NCI-H1092 (cell line): ENCODE results near the gene MAGI3.
"Not testable (repeated sequence)": the region's sequence is repeated elsewhere in the genome, so short reads cannot be mapped to it uniquely, and the experiment has no call there.

Experiments
- DNase-seq: peaks from one replicate; lab custom pipeline; 2025; lab: John Stamatoyannopoulos, UW

The MAGI3 gene

DNA sequence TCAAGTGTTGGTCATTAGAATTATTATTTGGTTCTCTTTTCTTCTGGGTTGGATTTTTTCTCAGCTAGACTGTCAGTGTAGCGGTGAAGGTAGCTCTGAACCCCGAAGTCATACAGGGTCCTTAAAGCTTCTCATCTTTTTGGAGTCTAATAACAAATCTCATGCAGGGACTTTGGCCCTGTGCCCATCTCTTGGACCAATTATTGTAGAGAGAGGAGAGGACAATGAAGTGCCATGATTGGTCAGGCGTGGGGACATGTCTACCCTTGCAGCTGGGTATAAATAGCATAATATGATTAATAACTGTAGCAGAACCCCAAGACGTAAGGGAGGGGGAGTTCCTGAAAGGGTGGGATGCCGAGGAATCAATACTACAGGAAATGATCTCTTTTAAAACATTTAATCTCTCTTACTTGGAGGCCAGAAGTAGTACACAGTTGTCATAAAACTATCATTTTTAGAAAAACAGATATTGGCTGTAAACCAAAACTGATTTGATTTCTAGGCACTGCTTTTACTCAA, 8.8 kb downstream of the MAGI3 start:
- no peak for DNase-seq

DNA sequence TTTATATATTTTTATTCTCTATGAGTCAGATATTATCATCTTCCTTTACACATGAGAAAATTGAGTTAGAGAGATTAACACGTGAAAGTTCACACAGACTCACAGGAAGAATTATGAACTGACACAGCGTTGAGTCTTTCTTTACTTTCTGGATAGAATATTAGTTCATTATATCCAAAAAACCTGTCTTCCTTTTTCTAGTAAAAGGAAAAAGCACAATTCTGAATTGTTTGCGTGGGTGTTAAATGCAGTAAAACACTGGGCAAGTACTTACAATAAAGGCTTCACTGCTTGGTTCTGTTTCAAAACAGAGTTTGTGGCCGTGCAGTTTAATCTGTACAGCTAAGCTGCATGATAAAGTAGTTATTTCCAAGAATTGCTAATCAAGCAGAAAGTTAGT, 10.8 kb downstream of the MAGI3 start:
- no peak for DNase-seq

- no peak for DNase-seq
Measured at GRCh38 chr1:113401728-113402127, 11.4 kb downstream of the MAGI3 start.

DNA sequence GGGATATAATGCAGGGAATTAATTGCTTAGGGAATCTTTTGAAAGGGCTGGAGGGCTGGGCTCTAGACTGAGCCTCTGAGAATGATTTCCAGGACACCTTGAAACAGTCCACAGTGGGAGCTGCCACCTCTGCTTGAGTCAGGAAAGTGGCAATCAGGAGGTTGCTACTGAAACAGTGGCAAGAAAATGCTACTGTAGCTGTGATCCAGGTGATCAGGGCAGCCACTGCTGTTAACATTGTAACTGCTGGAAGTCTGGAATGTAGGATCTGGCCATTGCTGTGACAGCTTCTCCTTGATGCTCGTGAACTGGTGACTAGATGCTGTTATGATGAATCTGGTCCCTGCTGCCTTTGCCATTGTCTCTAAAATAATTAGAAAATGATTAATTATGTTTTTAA, 12.8 kb downstream of the MAGI3 start:
- DNase-seq: no peak

GRCh38 chr1:113405573-113405972, 15.3 kb downstream of the MAGI3 start:
- DNase-seq: no peak

GRCh38 chr1:113406149-113406548, 15.8 kb downstream of the MAGI3 start:
- DNase-seq: not testable (repeated sequence)

DNA sequence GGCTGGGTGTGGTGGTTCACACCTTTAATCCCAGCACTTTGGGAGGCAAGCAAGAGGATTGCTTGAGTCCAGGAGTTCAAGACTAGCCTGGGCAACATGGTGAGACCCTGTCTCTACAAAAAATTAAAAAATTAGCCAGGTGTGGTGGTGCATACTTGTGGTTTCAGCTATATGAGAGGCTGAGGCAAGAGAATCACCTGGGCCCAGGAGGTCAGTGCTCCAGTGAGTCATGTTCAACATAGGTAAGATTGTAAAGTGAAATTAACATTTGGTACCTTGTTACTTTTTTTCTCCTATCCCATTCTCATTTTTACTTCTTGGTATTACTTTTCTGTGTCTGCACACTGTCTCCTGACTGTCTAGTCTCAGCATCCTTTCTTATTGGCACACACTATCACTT, 19.0 kb downstream of the MAGI3 start:
- no peak for DNase-seq

DNA sequence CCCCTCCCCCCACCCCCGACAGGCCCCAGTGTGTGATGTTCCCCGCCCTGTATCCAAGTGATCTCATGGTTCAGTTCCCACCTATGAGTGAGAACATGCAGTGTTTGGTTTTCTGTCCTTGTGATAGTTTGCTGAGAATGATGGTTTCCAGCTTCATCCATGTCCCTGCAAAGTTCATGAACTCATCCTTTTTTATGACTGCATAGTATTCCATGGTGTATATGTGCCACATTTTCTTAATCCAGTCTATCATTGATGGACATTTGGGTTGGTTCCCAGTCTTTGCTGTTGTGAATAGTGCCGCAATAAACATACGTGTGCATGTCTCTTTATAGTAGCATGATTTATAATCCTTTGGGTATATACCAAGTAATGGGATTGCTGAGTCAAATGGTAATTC, 21.7 kb downstream of the MAGI3 start:
- DNase-seq: not testable (repeated sequence)

DNA sequence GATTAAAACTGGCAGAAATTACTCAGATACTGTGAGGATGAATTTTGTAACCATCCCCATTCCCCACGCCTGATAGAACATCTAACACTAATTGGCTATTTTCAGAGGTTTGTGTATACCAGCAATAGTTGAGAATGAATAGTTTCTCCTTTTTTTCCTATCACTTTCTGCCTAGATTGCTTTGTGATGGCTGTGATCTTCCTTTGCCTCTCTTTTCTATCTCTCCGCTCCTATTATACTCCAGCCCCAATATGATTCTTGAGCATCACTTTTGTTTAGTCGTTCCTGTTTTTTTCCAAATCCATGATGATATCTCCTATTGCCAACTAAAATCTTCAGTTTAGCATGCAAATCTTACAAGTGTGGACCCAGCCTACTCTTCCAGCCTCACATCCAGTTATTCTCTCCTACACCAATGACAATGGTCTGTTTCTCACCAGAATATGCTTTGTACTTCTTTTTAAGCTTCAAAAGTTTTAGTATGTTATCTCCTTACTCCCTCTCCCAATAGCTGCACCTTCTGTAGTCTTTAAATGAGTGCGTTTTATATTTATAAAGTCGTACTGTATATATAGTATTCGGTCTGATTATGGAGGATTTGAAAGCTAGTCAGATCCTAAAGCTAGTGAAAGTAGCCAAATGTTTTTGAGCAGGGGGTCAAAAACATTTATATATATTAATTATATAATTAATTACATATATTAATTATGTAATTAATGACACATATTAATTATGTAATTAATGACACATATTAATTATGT, 25.2 kb downstream of the MAGI3 start:
- no peak for DNase-seq

- DNase-seq: not testable (repeated sequence)
Measured at GRCh38 chr1:113416071-113416470, 25.8 kb downstream of the MAGI3 start.

- DNase-seq: no peak
Measured at GRCh38 chr1:113416496-113416895, 26.2 kb downstream of the MAGI3 start.

DNA sequence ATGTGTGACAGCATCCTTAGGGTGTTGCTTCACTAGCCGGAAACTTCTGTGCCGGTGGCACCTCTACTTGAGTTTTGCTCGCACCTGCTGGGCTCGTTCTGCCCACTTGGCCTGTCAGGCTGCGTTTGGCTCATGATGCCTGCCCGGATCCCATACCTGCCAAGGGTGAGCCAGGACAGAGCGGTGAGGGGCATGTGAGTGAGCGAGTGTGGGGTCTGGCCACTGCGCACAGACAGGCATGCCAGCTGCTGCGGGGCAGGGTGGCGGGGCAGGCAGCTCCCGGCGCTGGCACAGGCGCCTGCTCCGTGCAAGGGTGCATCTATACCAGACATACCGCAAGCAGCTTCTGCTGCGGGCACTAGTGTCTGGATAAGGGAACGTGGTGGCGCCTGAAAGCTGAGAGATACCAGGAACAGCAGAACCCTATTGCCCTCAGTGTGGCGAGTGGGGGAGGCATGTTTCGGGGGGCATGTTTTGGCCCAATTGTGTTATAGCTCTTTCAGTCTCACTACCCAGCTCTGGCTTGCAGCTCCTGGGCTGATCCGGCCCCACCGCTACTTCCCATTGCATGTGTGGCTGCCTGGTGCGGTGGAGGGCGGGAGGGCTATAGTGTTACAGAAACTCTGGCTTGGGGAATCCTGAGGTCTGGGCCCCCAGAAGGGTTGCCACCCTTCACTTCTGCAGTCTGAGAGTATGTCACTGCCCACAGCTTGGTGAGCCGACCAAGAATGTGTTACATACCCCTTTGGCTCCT, 32.2 kb downstream of the MAGI3 start:
- no peak for DNase-seq

GRCh38 chr1:113423826-113424225, 33.5 kb downstream of the MAGI3 start:
- no peak for DNase-seq

GRCh38 chr1:113429461-113430153, 39.3 kb downstream of the MAGI3 start:
- no peak for DNase-seq

DNA sequence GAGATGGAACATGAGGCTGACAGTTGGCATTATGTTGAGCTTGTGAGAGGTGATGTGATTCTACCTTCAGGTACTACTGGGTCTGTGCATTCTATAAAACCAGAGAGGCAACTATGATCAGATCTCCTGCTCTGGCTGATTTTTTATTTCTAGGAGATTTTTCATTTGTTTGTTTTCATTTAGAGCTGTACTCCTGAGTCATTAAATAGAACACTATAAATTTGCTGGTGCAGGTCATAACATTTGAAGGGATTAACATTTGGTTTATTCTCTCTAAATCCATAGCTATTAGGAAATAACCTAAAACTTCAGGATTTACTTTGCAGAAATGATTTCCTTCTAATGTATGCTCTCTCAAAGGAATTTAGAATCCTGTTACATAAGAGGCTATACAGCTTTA, 42.9 kb downstream of the MAGI3 start:
- no peak for DNase-seq

- no peak for DNase-seq
Measured at GRCh38 chr1:113434081-113434873, 44.0 kb downstream of the MAGI3 start.

DNA sequence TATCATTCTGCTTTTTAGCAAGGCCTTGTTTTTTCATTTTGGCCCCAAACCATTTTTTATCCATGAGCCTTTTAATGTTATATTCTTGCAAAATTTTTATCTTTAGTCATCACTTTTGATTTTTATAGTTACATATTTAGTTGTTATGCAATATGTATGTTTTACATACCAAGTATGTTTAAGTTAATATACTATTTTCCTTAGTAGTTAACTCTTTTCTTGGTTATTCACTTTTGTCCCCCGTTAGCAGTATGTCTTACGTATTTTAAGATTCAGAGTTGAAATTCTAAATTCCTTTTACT, 44.5 kb downstream of the MAGI3 start:
- no peak for DNase-seq

DNA sequence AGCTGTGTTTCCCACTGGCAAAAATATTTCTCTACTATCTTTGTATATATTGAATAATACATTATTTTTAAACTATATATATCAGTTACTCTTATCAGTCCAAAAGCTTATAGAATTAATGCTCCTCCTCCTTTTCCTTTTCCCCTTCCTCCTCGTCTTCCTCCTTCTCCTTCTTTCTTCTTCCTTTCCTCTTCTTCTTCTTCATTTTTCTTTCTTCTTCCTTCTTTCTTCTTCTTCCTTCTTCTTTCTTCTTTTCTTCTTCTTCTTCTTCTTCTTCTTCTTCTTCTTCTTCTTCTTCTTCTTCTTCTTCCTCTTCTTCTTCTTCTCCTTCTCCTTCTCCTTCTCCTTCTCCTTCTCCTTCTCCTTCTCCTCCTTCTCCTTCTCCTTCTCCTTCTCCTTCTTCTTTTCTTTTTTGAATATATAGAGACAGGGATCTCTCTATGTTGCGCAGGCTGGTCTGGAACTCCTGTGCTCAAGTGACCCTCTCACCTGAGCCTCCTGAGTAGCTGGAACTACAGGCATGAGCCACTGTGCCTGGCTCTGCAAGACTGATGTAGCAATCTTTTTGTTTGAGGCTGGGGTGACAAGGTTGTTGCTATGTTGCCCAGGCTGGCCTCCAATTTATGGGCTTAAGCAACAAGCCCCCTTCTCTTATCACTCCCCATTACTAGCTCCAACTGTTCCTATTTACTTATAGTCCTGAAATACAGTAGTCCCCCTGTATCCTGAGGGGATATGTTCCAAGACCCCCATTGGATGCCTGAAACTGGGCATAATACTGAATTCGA, 47.4 kb downstream of the MAGI3 start:
- no peak for DNase-seq

GRCh38 chr1:113438505-113439276, 48.4 kb downstream of the MAGI3 start:
- no peak for DNase-seq

DNA sequence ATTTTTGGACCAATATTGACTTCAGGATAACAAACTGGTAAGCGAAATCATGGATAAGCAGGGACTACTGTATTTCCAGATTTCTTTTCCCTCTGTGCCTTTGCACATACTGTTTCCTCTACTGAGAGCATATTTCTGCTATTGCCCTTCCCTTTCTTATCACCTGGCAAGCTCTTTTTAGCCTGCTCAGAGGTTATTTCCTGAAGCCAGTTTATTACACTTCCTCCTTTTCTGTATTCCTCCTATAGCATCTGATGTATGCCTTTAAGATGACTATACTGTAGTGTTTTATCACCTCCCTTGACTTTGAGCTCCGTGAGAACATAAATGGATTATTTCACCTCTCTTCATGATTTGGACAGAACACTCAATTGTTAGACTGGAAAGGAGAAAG, 49.0 kb downstream of the MAGI3 start:
- DNase-seq: no peak

- no peak for DNase-seq
Measured at GRCh38 chr1:113442131-113442530, 51.8 kb downstream of the MAGI3 start.
